ELR (cell line): ENCODE results near the gene RASA2.

Experiments used
- DNase-seq: peaks from one replicate; pipeline ENCODE4 v3.0.0-alpha.2; 2015; ENCODE audit warnings: low read depth

RASA2 gene, protein sequence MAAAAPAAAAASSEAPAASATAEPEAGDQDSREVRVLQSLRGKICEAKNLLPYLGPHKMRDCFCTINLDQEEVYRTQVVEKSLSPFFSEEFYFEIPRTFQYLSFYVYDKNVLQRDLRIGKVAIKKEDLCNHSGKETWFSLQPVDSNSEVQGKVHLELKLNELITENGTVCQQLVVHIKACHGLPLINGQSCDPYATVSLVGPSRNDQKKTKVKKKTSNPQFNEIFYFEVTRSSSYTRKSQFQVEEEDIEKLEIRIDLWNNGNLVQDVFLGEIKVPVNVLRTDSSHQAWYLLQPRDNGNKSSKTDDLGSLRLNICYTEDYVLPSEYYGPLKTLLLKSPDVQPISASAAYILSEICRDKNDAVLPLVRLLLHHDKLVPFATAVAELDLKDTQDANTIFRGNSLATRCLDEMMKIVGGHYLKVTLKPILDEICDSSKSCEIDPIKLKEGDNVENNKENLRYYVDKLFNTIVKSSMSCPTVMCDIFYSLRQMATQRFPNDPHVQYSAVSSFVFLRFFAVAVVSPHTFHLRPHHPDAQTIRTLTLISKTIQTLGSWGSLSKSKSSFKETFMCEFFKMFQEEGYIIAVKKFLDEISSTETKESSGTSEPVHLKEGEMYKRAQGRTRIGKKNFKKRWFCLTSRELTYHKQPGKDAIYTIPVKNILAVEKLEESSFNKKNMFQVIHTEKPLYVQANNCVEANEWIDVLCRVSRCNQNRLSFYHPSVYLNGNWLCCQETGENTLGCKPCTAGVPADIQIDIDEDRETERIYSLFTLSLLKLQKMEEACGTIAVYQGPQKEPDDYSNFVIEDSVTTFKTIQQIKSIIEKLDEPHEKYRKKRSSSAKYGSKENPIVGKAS

DNA sequence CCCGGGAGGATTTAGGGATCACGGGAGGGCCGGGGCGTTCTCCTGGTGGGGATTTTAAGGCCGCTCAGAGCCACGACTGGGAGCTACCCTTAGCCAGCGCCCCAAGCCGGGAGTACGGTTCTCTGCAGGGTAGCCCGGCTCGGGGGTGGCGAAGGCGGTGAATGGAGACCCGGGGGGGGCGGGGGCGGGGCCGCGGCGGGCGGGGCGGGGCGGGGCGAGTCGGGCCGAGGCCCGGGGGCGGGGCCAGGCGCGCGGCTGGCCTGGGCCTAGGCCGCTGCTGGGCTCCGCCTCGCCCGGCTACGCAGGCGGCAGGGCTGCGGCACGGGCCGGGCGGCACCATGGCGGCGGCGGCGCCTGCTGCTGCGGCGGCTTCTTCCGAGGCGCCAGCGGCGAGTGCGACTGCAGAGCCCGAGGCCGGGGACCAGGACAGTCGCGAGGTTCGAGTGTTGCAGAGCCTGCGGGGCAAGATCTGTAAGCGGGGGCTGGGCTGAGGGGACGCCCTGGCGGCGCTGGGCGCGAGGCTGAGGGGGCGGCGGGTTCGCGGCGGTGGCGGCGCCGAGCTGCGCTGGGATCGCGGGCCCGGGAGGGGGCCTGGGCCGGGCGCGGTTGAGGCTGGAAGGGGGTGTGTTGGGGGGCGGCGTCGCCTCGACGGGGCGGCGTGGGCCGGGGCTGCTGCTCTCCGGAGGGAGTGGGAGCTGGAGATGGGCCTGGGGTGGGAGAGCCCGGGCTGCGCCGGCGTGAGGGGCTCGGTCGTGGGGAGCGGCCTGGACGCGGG is at the start of gene RASA2:
RASA2 (plus strand) TSS at position 282 of the 775 bp plus-strand sequence; CDS start at position 339, 57 bp downstream.
- DNase-seq: peak; percentile 84

DNA sequence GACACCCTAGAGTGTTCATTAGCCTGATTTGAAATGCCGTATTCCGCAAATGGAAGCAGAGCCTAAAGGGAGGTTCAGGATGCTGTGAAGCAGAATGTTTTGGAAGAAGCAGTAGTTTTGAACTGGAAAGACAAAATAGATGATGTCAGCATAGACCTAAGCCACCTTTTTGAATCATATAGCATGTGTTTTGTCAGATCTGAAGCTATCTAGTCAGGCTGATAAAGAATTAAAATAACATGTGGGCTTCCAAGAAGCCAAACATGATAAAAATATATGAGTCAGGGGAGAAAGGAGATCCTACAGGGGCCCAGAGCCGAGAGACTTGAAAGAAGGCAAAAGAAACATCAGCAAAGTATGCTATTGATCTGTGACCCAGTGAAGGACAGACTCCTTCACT is 47.2 kb upstream of the RASA2 start:
- DNase-seq: no peak

DNA sequence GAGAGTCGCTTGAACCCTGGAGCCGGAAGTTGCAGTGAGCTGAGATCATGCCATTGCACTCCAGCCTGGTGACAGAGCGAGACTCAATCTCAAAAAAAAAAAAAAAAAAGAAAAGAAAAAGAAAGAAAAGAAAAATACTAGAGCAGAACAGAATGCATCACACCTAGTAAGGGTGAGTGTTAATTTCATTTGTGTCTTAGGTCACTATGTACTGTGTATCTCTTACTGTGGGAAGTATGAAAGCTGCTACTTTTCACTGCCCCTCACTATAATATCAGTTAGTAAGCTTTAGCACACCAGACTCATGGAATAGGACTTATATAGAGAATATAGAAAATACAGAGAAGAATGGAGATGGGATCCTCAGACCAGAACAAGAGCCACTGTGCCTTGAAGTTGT is 45.9 kb upstream of the RASA2 start:
- no peak for DNase-seq

DNA sequence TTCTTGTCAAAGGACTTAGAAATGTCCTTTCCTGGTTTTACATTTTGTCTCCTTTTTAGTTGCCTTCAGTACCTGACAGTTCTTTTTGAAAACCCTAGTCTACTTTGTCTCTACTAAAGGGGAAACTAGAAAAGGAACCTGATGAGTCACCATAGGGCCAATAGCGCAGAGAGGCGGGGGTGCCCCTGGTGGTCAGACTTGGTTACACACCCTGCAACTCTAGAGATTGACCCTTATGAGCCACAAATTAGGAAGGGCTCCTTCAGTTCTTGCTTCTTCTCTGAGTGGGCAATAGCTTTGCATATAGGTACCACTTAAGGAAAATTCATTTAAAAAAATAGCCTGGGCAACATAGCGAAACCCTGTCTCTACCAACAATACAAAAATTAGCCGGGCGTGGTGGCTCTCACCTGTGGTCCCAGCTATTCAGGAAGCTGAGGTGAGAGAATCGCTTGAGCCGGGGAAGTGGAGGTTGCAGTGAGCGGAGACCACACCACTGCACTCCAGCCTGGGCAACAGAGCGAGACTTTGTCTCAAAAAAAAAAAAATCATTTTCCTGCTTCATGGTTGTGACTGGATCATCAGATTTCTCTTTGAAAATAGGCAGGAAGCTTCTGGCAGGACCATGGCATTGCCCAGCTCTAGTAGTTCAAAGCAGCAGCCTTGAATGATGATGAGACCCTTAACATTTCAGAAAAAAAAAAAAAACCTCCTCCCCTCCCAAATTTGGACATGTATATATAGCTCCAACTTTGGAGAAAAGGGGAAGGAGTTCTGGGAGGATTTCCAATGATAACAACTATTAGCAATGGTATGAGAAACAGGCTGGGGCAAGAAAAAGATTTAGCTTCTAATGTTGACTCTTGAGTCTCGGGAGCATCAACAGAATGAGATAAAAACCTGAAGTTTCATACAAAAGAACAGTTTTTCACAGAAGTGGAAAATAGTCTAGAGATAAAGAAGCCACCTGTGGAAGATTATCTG is 45.2 kb upstream of the RASA2 start:
- DNase-seq: peak; percentile 89

DNA sequence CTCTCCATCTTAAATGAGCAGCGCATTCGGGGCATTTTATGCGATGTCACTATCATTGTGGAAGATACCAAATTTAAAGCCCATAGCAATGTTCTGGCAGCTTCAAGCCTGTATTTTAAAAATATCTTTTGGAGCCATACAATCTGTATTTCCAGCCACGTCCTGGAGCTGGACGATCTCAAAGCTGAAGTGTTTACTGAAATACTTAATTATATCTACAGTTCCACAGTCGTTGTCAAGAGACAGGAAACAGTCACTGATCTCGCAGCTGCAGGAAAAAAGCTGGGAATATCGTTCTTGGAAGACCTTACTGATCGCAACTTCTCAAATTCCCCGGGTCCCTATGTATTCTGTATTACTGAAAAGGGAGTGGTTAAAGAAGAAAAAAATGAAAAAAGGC is 44.4 kb upstream of the RASA2 start:
- DNase-seq: no peak

DNA sequence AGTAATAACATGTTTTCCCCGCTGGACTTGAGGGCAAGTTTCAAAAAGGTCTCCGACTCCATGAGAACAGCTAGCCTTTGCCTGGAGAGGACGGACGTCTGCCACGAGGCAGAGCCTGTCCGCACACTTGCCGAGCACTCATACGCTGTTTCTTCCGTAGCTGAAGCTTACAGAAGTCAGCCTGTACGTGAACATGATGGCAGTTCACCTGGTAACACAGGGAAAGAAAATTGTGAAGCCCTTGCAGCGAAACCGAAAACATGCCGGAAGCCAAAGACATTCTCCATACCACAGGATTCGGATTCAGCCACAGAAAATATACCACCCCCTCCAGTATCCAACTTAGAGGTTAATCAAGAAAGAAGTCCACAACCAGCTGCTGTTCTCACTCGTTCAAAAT is 43.9 kb upstream of the RASA2 start:
- DNase-seq: no peak

DNA sequence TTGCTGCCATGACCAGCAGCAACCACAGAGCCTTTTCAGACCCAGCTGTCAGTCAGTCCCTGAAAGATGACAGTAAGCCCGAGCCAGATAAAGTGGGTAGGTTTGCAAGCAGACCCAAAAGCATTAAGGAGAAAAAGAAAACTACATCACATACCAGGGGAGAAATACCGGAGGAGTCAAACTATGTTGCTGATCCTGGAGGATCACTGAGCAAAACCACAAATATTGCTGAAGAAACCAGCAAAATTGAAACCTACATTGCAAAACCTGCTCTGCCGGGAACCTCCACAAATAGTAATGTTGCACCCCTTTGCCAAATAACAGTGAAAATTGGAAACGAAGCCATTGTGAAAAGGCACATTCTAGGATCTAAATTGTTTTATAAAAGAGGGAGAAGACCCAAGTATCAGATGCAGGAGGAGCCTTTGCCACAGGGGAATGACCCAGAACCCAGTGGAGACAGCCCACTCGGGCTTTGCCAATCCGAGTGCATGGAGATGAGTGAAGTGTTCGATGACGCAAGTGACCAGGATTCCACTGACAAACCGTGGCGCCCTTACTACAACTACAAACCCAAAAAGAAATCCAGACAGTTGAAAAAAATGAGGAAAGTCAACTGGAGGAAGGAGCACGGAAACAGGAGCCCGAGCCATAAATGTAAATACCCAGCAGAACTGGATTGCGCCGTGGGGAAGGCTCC is 42.1 kb upstream of the RASA2 start:
- no peak for DNase-seq

DNA sequence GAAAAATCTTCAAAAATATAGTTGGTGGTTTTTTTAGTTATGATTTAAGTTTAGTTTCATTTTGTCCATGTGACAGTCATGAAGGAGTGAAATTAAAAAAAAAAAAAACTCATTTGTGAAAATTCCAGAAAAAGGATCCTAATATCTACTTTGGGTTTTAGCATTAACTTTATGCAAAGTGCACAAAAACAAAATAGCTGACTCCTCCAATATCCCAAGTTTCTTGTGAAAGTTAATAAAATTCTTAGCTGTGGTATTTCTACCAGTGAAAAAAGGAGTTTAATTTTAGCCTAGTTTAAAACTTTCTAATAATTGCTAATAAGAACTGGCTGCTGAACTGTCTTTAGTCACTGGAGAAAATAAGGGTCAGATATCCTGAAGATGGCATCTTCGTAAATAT is 40.8 kb upstream of the RASA2 start:
- DNase-seq: no peak

DNA sequence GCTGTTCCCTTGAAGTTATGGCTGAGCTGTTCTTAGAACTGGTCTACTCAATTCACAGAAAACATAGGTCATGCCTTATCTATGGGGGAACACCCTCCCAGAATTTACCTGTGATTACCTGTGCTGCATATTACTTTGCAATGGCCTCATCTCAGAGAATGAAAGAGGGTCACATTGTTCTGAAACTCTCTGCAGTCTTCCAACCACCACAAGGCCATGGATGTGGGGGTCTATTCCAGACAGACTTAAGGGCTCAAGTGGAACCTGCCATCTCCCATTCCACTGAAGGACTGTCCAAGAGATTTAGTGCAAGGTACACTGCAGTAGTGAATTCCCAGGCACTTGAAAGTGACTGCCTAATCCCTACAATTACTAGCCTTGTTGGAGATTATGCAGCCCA is 40.1 kb upstream of the RASA2 start:
- no peak for DNase-seq

DNA sequence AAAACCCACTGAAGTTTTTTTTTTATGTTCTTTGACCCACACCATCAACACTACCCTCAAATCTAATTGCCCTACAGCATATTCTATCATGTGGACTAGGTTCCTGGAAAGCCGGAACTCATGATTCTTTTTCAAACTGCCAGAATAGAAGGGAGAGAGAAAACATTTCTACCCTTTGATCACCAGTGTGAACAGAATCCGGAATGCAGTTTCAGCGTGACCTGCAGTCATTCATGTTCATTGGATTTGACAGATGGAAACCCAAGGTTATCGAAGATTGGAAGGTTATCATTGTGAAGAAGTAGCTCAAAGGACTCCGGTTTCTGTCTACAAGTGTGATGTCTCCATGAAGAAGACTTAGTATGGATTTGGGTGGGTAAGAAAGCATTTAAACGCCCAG is 39.4 kb upstream of the RASA2 start:
- no peak for DNase-seq

DNA sequence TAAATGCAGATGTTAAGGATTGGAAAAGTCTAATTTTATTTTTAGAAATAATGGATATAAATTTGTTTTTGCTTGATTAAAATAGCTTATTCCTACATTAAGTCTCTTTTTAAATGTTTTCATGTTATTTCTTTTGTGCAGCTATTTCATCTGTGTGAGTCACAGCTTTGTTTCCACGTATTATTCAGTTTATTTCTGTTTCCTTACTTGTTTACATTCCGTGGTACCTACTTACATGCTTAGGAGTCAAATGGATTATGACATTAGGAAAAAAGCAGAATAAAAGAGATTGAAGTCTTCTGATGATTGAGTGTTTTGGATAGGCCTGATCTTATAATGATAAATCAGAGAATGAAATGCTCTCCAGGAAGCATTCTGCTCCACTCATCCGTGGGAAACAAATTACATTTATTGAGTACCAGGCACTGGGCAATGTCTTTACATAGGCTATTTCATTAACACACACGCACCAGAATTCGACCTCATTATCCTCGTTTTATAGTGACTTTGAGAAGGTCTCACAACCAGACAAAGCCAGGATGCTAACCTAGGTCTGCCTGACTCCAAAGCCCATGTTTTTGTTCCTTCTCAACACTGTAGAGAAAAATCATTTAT is 38.1 kb upstream of the RASA2 start:
- DNase-seq: peak; percentile 68

DNA sequence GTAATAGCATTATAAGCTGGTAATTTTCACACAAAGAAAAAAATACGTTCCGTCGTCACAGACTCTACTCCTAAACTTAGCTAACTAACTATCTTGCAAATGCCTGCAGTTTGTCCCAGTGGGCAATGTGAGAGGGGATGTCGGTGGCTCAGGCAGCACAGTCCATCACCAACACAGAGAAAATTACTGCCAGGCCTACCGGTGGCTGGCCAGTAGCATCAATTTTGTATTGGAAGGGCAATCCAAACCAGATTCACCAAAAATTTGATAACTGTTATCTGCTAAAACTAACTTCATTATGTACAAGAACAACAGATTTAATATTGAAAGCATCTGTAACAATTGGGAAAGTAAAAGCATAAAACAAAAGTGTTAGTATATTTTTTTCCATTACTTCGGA is 37.4 kb upstream of the RASA2 start:
- no peak for DNase-seq

DNA sequence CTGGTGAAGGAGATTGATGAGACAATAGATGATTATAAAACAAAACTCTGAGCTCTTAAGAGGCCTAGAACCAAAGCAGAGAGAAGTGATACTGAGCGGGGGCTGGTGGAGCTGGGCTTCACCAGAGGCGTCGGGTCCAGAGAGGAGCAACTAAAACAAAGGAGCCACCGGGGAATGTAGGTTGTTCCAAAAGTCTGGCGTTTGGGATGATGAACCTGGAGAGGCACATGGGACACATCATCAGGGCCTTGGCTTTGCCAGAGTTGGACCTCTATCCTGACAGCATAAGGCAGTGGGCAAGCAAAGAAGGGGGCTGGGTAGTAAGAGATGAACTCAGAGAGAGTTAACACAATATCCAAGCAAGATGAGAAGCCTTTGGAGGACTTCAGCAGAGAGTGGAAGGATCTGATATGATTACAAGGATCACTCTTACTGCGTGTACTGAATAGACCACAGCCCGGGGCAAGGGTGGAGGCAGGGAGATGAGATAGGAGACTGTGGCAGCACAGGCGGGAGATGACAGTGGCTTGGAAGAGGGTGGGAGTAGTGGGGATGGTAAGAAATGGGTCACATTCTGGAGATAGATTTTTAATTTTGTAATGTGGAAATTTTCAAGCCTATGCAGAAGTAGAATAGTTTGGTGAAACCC is 36.0 kb upstream of the RASA2 start:
- DNase-seq: no peak

DNA sequence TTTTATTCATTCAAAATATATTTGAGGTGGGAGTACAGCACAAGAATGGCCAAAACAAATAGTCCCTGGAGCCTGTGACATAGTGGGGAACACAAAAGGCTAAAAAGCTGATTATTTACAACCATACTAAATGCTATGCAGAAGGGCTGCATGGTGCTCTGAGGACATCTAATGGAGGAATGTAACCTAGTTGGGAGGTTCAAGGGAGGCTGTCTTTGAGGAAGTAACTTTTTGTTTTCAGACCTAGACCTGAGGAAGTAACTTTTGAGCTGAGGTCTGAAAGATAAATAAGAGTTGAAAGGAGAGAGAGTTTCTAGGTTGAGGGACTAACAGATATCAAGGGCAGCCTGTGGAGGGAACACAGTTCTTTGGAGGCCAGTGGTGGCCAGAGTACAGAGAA is 34.8 kb upstream of the RASA2 start:
- peak; percentile 73 for DNase-seq

DNA sequence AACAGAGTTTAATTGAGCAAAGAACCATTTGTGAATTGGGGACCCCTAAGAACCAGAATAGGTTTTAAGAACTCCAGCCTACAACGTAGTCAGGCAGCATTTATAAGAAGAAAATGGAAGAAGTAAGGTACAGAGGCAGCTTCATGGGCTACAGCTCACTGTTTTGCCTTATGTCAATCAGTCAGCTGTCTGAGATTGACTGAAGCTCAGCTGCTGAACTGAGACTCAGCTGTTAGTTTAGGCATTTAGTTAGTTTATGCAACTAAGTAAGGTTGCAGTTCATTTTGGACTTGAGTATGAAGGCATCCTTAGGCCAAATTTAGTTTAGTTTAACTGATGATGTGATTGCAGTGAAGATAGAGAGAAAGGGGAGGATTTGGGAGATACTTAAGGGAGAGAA is 34.1 kb upstream of the RASA2 start:
- DNase-seq: no peak

DNA sequence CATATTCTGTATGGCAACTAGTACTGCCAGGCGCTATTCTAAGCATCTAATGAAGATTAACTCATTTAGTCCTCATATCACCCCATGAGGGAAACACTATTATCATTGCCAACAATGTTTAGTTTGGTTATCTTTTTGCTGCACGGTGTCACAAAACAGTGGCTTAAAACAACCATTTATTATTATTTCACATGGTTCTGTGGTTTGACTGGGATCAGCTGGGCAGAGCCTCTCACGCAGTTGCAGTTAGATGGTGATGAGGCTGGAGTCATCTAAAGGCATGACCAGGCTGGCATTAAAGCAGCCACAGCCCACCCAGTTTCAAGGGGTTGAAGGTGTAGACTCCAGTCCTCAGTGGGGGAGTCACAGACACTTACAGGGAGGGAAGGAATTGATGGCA is 32.8 kb upstream of the RASA2 start:
- no peak for DNase-seq

DNA sequence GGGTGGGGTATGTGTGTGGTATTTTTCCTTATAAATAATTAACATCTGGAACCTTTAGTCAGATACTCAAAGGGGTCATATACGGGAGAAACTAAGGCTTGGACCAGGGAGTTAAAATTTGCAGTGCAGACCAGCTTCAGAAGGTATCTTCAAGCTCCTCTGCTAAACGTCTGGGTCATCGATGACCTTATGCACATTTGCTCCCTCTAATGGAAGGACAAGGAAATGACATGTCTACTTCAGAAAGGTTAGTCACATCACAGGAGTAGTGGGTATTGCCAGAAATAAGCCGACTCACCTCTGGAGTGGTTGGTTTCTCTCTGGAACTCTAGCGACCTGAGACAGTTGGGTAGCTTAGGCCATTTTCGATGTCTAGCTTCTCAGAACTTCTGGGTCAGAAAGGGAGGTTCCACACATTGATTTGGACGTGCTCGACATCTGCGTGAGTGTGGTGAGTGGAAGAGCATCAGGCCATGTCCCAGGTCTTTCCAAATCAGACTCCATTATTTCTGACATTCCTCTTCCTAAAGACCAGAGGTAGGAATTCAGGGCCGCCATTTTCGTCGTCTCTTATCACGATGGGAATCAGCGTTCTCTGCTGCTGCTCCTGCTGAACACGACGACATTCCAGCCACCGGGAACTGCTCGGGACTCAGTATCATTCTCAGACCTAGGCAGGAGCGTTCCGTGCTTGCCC is 31.8 kb upstream of the RASA2 start:
- DNase-seq: peak; percentile 95

DNA sequence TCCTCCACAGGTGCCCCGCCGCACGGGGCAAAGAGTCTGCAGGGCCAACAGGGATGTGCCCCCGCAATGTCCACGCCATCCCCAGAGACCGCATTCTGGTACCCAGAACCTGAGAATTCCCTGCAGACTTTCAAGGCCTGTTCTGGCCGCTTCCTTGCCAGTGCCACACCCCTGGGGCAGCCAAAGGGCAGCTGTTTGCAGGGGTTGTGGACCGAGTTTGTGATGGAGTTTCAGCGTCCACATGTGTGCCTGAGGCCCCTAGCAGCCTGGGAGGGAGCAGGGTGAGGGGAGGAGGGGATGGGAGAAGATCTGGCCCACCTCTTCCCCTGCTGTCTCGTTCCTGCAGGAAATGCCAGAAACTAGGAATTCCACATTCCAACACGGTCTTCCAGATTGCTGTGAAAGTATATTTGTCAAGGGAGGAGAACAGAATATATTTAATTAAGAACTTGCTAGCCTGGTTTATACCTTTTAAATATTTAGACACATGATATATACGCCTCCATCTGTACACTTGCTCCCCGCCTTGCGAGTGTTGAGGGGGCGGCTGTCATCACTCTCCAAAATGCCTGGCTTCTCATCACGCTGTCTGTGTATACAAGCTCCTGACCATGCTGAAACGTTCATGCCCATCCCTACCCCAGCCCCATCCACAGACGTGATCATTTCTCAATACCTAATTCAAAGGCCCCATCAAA is 31.1 kb upstream of the RASA2 start:
- peak; percentile 16 for DNase-seq

DNA sequence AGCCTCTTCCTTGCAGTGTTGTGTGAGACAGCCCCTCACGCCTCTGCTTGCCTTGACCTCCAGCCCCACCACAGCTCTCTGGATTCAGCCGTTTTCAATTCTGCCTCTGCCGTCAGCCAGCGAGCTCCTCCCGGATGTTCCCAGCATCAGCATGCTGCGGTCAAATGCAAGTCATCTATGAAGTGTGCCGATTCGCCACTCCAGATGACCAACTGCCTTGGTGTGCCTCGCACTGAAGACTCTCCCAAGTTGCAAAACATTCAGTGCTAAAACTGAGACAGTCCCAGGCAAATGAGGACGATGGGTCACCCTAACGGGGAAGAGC is 30.6 kb upstream of the RASA2 start:
- DNase-seq: peak; percentile 97
